ENCODE data around the gene KIF5C.

GRCh38 chr2:148826791-148827190 is 48.2 kb upstream of the KIF5C start:
- no peak for TF ChIP-seq POLR2A (IDR thresholded peaks at IDR 0.05)
- TF ChIP-seq CTCF (IDR thresholded peaks at IDR 0.05): no peak
- TF ChIP-seq POLR2AphosphoS5 (IDR thresholded peaks at IDR 0.05; ENCODE audit: insufficient read depth in 1 of 2, low read depth in 1 of 2): no peak
